ENCODE data around the gene CAPS2. TPM values are rescaled to one million over a fixed set of nuclear protein-coding genes. Genes with fewer than 3 reads are reported as not detected.

The CAPS2 gene
- total and polyA plus RNA-seq, 9 of the 15 experiments (the other 6 are each of a cell fraction or from before 2014, with no cell fraction given) = 0.10 to 0.82 (median 0.47) TPM; not detected in 1

- TF ChIP-seq ZNF395 (CRISPR knock-in tag; IDR thresholded peaks at IDR 0.05) = no peak
- TF ChIP-seq JUNB (CRISPR knock-in tag; conservative IDR thresholded peaks at IDR 0.05) = no peak
- TF ChIP-seq RAD51 (IDR thresholded peaks at IDR 0.05; ENCODE audit: borderline replicate concordance, low read depth) = no peak
- TF ChIP-seq ZNF146 (CRISPR knock-in tag; IDR thresholded peaks at IDR 0.05; ENCODE audit: unreplicated experiment) = no peak
- no peak for TF ChIP-seq HLTF (IDR thresholded peaks at IDR 0.05)
- no peak for TF ChIP-seq ZBTB9 (CRISPR knock-in tag; IDR thresholded peaks at IDR 0.05)
- no peak for TF ChIP-seq CC2D1A (IDR thresholded peaks at IDR 0.05)
- TF ChIP-seq STAG1 (CRISPR knock-in tag; IDR thresholded peaks at IDR 0.05; ENCODE audit: borderline replicate concordance) = peak; percentile 50; the same call in 1 of the 2 replicates
- TF ChIP-seq HDAC2 (IDR thresholded peaks at IDR 0.05) = no peak
- no peak for TF ChIP-seq GABPB1 (CRISPR knock-in tag; IDR thresholded peaks at IDR 0.05)
- TF ChIP-seq POLR3A (IDR thresholded peaks at IDR 0.05; ENCODE audit: borderline replicate concordance, extremely low read depth, insufficient read depth, insufficient read length) = no peak
- TF ChIP-seq NCOA4 (IDR thresholded peaks at IDR 0.05; ENCODE audit: partially characterized antibody) = no peak
- no peak for TF ChIP-seq PTRF (tag; IDR thresholded peaks at IDR 0.05)
- no peak for TF ChIP-seq PRPF4 (IDR thresholded peaks at IDR 0.05; ENCODE audit: insufficient read depth, low read depth, low read length, poor library complexity, severe bottlenecking)
- TF ChIP-seq LEF1 (IDR thresholded peaks at IDR 0.05) = no peak
- no peak for TF ChIP-seq RBFOX2 (IDR thresholded peaks at IDR 0.05; ENCODE audit: low read depth, low read length)
- peak; percentile 43; the same call in 1 of the 2 replicates for TF ChIP-seq SMC3 (conservative IDR thresholded peaks at IDR 0.05; ENCODE audit: insufficient read depth, low read depth, low read length)
- TF ChIP-seq ETS1 (conservative IDR thresholded peaks at IDR 0.05; ENCODE audit: control insufficient read depth, low read depth, low read length) = no peak
- 0 out of 4 replicates have a peak, but pooled peaks of 1 of the 2 experiments have one; percentile 16 for TF ChIP-seq RCOR1 (IDR thresholded peaks at IDR 0.05; ENCODE audit: borderline replicate concordance in 1 of 2, low read depth in 2 of 2, low read length in 2 of 2)
- TF ChIP-seq MCM2 (IDR thresholded peaks at IDR 0.05; ENCODE audit: low read depth) = no peak
- TF ChIP-seq JUND (IDR thresholded peaks at IDR 0.05; ENCODE audit: borderline replicate concordance, low read depth, low read length) = no peak
- TF ChIP-seq JUND (tag; IDR thresholded peaks at IDR 0.05; ENCODE audit: borderline replicate concordance, low read depth, low read length) = no peak; the same call in 2 of the 3 replicates
- peak; percentile 98 for TF ChIP-seq TEAD2 (tag; IDR thresholded peaks at IDR 0.05)
- no peak for TF ChIP-seq MYC (IDR thresholded peaks at IDR 0.05; ENCODE audit: low read depth, low read length)
- no peak for TF ChIP-seq MYC (CRISPR knock-in tag; IDR thresholded peaks at IDR 0.05; ENCODE audit: borderline replicate concordance, low read depth)
These were observed 4.4 kb upstream of the CAPS2 start, which contains the start of gene GLIPR1L1 (continued) for GRCh38 chr12:75334384-75335030.
